GM23338 (cell line): ENCODE measurements around the gene DUSP6.

ENCODE experiments used
- CREB1 ChIP-seq: fragments of 250-450 bp; sonication (Bioruptor Pico); IDR thresholded peaks from 2 replicates; pipeline ENCODE4 v1.5.0; 2020; ENCODE audit warnings: low read depth, mild to moderate bottlenecking, moderate library complexity
- EZH2 ChIP-seq: fragments of 200-600 bp; sonication (generic); IDR thresholded peaks from one replicate; pipeline ENCODE4 v1.8.0; 2017; ENCODE audit warnings: antibody characterized with exemption, mild to moderate bottlenecking, low read depth; ENCODE audit not compliant: unreplicated experiment
- EZH2phosphoT487 ChIP-seq: fragments of 200-600 bp; sonication (generic); IDR thresholded peaks from one replicate; pipeline ENCODE4 v1.8.1; 2018; ENCODE audit warnings: antibody characterized with exemption; ENCODE audit not compliant: unreplicated experiment
- POLR2AphosphoS5 ChIP-seq: IDR thresholded peaks from 2 replicates; pipeline ENCODE4 v1.6.1; 2016; ENCODE audit warnings: antibody characterized with exemption, low read depth
- TF ChIP-seq, protein P1 (sequence below), 2 experiments: fragments of 200-600 bp in 1 of 2; sonication (generic) in 1 of 2; conservative IDR thresholded peaks; 2 replicates each; pipeline versions ENCODE4 v1.5.1 to v1.6.1; 2016 to 2017; ENCODE audit warnings: antibody characterized with exemption in 2 of 2, low read depth in 2 of 2, mild to moderate bottlenecking in 2 of 2, moderate library complexity in 1 of 2

DNA sequence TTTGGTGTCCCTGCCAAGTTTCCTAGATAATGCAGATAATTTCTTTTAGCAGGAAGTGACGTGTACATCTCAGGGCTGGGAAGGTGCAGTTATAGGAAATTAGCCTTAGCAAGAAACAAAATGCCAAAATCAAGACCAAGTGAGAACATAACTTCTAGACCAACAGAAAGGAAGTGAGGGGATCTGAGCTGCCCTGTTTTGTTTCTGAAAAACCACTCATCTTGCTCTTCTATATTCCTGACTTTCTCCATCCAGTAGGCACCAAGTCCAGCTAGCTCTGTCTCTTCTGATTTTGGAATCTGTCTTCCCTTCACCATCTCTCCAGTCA lies 23.9 kb upstream of the DUSP6 start:
- TF ChIP-seq, protein P1, sequence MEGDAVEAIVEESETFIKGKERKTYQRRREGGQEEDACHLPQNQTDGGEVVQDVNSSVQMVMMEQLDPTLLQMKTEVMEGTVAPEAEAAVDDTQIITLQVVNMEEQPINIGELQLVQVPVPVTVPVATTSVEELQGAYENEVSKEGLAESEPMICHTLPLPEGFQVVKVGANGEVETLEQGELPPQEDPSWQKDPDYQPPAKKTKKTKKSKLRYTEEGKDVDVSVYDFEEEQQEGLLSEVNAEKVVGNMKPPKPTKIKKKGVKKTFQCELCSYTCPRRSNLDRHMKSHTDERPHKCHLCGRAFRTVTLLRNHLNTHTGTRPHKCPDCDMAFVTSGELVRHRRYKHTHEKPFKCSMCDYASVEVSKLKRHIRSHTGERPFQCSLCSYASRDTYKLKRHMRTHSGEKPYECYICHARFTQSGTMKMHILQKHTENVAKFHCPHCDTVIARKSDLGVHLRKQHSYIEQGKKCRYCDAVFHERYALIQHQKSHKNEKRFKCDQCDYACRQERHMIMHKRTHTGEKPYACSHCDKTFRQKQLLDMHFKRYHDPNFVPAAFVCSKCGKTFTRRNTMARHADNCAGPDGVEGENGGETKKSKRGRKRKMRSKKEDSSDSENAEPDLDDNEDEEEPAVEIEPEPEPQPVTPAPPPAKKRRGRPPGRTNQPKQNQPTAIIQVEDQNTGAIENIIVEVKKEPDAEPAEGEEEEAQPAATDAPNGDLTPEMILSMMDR (conservative IDR thresholded peaks at IDR 0.05; ENCODE audit: low read depth in 2 of 2): no peak
- TF ChIP-seq POLR2AphosphoS5 (no peak), CREB1 (CRISPR knock-in tag) (no peak), EZH2 (no peak), EZH2phosphoT487 (no peak)
